GM18873 (cell line): ENCODE results near the gene MAP3K2.
A peak's percentile ranks its signal among the peaks of the same experiment; 100 is the strongest.
"Not testable (repeated sequence)": the region's sequence is repeated elsewhere in the genome, so short reads cannot be mapped to it uniquely, and the experiment has no call there.

ENCODE experiments used
- ATAC-seq: cut with Tn5 transposase; IDR thresholded peaks from one replicate; pipeline ENCODE4 v1.9.1; 2021; ENCODE audit warnings: mild to moderate bottlenecking, moderate library complexity, moderate number of reproducible peaks; ENCODE audit not compliant: unreplicated experiment, low FRiP score

MAP3K2 gene

GRCh38 chr2:127356531-127356930 lies 31.2 kb downstream of the MAP3K2 start:
- ATAC-seq = no peak

- no peak for ATAC-seq
Observed at GRCh38 chr2:127355407-127356008, 32.3 kb downstream of the MAP3K2 start.

GRCh38 chr2:127353873-127354676 lies 33.7 kb downstream of the MAP3K2 start:
- ATAC-seq = not testable (repeated sequence)

GRCh38 chr2:127353223-127353622 lies 34.6 kb downstream of the MAP3K2 start:
- ATAC-seq = not testable (repeated sequence)

GRCh38 chr2:127351603-127352002 lies 36.2 kb downstream of the MAP3K2 start:
- ATAC-seq = no peak

GRCh38 chr2:127348426-127349000 lies 39.3 kb downstream of the MAP3K2 start:
- ATAC-seq = no peak

GRCh38 chr2:127347734-127348392 lies 39.9 kb downstream of the MAP3K2 start:
- ATAC-seq = no peak

GRCh38 chr2:127347015-127347414 lies 40.8 kb downstream of the MAP3K2 start:
- no peak for ATAC-seq

GRCh38 chr2:127343277-127343676 lies 44.5 kb downstream of the MAP3K2 start:
- ATAC-seq = no peak

- ATAC-seq = no peak
Observed at GRCh38 chr2:127342101-127342500, 45.7 kb downstream of the MAP3K2 start.

- no peak for ATAC-seq
Observed at GRCh38 chr2:127332335-127332734, 55.4 kb downstream of the MAP3K2 start.

- ATAC-seq = peak; percentile 59
Observed at GRCh38 chr2:127330753-127331152, 57.0 kb downstream of the MAP3K2 start.

- ATAC-seq = no peak
Observed at GRCh38 chr2:127326289-127326945, 61.4 kb downstream of the MAP3K2 start.

GRCh38 chr2:127324635-127325034 lies 63.1 kb downstream of the MAP3K2 start:
- ATAC-seq = no peak

GRCh38 chr2:127321303-127321702 lies 66.5 kb downstream of the MAP3K2 start:
- no peak for ATAC-seq

GRCh38 chr2:127320586-127321275 lies 67.0 kb downstream of the MAP3K2 start:
- ATAC-seq = no peak

- ATAC-seq = no peak
Observed at GRCh38 chr2:127320067-127320466, 67.7 kb downstream of the MAP3K2 start.

GRCh38 chr2:127314193-127314988 lies 73.4 kb downstream of the MAP3K2 start:
- ATAC-seq = no peak

- ATAC-seq = peak; percentile 95
Observed at GRCh38 chr2:127313406-127313805, 74.4 kb downstream of the MAP3K2 start.
